CD4-positive, alpha-beta T cell treated with Interleukin-15 for 1 hour (primary cell): ENCODE results near the gene NCAM2.

ENCODE experiments used
- DNase-seq: peaks from one replicate; pipeline ENCODE4 v3.0.0-alpha.2; 2020

Gene NCAM2

DNA sequence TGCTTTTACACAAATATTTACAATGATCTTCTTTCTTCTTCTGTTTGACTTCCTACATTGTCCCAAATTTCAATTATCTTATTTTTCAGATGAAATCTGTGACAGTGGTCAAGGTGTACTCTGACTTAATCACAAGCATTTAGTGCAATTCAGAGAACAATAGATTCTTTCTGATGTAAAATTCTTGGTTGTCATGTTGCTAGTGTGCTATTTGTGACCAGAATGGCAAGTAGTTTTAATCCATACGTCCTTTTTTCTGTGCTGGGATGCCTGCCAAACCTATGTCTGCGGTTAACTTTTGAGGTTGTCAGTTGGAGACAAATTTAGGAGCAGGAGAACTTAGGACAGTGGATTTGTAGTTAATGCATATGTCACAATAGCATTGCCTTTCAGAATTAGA is 31.0 kb downstream of the NCAM2 start:
- no peak for DNase-seq

DNA sequence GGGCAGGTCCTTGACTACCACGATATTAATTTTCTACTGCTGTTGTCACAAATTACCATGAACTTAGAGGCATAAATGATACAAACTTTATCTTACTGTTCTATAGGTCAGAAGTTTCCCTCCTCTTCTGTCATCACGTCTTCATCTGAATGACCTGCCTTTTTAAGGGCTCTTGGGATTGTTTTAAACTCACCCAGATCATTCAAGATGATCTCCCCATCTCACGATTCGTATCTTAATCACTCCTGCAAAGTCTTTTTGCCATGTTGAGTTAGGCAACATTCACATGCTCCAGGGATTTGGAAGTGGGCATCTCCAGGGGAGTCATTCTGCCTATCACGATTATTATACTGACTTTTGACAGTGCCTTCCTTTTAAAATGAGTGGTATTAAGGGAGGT is 32.1 kb downstream of the NCAM2 start:
- DNase-seq, result no peak

DNA sequence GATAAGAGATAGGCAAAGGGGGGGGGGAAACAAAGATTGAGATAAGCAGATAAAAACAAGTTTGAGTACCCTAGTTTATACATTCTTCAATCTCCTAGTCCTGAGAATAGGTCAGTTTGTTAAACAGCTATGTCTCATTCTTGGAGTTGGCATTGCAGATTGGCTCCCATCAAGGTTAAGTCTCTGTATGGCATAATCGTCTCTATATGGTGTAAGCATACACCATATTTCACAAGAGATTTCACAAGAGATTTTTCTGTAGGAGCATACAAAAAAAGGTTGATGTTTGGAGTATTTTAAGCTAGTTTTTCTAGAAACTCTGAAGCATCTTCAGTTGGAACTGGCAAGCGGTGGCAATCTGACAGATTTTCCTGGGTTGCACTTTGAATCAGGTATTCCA is 35.8 kb downstream of the NCAM2 start:
- DNase-seq, result no peak

DNA sequence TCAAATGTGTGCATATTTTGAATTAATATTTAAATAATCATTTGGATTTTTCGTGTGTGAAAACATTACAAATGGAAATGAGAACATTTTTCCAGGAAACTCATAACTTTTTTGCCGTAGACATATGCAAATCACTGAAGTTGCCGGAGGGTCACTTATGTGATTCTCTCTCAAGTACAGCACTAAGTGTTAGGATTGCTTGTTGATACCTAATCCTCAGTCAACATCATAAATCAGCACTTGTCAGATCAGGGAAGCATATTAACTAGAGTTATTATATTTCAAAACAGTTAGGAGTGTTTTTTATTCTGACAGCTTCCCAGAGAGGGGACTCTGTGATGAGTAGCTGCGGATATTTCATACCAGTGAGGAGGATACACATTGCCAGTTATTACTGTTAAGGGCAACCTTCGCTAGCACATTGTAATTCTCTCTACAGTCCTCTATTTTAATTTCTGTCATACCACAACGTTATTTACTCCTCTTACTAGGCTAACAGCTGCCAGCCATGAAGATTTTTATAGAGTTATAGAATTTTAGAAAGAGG is 41.5 kb downstream of the NCAM2 start:
- DNase-seq, result no peak

DNA sequence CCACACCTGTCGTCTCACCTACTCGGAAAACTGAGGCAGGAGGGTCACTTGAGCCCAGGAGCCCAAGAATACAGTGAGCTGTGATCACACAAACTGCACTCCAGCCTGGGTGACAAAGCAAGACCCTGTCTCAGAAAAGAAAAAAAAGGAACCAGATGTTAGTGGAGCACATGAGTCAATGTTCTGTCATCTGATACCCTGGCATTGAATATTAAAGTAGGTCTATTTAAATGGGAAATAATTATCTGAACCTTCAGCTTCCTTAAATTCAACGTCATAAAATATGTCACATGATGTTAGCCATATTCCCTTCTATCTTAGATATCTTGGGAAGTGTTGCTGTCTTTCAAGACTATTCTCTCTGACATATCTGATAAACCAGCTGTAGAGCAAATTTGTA is 47.3 kb downstream of the NCAM2 start:
- no peak for DNase-seq

DNA sequence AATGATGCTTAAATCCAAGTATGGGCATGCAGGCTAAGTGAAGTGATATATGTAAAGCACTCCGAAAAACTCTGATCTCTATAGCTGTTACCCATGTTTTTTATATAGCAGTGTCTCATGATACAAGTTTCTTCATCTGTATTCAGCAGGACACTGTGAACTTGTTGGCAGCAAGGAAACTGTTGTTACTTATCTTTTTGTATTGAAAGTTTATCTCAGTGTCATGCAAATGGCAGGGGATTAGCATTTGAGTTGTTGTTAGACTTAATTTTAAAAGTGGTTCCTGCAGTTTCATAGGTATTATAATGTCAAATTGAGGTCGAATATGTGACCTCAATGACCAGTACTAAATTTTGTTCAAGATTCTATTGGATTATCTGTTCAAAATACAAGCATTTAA is 47.9 kb downstream of the NCAM2 start:
- DNase-seq, result no peak

DNA sequence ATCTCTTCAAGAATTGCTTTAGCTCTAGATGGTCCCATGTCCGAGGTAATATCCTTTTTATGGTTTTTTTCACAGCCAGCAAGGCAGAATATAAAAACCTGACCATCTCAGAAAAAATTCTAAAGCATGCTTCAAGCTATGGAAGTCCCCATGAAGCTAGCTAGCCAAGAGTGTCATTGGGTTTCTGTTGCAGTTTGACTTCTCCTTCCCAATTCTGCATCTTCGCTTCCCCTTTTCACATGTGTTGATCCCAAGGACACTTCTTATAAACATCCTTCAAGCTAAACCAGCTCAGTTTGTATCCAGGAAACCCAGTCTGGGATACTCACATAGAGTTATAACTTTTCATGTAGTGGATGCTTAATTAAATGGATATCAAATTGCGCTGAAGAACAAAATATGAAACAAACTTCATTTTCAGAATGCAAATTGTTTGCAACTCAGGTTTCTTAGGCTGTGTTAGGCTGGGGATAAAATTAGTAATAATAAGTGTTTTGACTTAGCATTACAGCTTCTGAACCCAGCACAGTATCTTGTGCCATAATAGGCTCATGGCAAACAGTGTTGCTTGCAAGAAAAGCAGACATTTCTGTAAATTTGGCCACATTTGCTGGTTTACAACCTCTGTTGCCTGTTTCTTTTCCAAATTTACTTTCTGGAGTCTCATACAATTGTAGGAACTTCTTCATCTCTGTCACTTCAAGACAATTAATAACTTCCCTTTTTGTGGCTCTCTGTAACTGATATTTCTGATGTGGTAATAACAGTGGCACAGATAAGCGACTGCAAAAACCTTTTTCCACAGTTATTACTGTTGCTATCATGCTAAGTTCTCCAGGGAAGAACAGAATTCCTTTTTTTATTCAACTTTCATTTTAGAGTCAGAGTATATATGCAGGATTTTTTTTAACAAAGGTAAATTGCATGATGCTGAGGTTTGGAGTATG is 53.2 kb downstream of the NCAM2 start:
- DNase-seq, result no peak

DNA sequence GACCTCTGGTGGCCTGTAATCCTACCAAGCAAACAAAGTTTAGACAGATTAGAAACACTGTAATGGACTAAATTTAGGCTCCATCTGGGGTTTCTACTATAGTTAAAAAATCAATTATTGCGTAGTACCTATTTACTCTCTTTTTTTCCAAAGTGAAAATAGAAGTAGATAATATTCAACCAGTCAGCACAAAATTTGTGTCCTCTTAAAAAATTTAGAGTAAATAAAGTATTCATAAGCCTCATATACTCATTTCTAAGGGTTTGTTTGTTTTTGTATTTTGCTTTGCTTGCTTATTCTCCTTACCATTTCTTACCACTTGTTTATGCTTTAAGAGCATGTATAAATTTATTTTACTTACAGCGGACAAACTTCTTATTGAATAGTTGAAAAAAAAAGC is 54.5 kb downstream of the NCAM2 start:
- DNase-seq, result no peak

DNA sequence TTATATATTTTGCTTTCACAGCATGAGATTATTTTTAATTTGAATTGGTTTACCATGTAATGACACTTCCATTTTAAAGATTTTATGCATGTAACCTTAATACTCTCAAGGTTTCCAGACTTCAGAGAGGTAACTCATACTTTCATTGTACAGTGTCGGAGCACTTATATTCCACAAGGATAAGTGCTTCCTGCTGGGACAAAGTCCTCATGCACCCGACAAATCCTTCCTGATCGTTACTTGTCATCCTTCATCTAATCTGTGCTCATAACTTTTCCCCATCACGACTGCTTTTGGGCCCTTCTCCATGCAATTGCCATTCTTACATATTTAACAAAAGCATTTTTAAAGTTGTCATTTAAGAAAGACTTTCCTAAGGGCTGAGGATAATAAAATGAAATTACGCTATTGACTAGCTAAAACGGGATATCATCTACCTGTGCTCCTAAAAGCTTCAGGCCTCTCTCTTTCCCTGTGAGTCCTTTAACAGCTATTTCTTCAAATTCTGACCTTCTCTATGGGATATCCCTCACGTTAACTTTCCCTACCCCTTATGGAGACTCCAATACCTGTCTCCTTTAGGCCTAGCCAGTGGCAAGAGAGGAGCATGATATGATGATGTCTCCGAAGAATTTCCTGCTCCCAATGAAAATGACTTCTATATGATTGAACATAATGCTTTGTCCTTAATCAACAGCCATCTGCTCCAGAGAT is 59.3 kb downstream of the NCAM2 start:
- DNase-seq, result no peak

DNA sequence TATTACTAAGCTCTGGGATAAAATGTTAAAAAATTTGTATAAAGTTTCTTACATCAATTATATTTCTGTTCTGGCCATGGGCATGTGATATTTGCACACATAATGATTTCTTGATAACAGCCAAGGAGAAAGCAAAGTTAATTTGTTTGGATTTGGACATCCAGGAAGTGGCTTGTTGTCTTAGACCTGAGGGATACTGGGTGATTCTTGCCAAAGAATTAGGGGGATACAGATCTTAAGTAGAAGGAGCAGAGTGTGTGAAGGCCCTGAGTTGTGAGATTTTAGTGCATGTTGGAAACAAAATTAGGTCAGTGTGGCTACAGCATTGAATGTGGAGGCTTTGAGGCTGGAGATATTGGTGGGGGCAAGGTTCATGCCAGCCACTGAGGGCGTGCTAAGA is 65.6 kb downstream of the NCAM2 start:
- no peak for DNase-seq

DNA sequence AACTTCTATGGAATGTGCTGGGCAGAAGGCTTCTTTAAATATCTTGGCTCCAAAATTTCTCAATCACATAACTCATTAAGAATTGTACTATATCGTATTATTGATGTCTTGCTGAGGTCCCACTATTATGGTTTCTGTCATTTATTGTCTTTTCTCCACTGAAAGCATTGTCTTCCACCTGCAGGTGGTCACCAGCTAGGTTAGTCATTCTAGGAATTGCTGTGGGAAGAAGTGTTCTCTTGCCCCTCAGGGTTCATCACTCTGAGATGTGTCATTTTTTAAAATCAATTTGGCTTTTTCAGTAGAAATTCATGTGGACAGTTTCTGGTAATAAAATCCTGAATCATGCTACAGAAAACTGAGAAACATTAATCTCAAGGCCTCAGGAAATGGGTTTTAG is 66.1 kb downstream of the NCAM2 start:
- no peak for DNase-seq

DNA sequence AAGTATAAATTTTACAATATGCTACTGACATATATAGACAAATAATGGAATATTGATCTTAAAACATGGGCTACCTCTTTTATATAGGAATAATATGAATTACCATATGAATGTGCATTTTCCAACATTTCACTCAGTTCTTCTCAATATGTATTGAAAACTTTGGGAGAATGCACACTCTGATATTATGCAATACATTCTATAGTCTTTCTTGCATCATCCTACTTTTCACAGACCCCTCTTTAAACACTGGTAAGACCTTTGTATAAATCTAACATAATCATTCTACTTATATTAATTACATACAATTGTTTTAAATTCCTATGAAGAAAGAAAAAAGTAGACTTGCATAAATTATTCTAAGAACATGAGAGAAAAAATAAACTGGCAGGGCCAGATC is 69.2 kb downstream of the NCAM2 start:
- DNase-seq, result no peak

DNA sequence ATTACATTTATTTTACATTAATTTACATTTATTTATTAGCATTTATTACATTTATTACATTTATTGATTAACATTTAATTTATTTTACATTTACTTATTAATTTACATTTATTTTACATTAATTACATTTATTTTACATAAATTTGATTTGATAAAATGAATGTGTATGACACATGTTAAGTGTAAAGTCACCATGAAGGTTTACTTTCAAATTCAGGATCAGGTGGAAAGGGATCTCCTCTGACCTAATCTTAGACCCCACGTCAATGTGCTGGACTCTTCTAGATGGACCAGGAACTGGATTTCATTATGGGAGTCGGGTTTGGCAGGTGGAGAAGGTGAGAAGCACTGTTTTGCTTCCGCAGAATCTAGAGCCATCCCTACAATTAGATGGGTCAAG is 76.1 kb downstream of the NCAM2 start:
- DNase-seq, result no peak

DNA sequence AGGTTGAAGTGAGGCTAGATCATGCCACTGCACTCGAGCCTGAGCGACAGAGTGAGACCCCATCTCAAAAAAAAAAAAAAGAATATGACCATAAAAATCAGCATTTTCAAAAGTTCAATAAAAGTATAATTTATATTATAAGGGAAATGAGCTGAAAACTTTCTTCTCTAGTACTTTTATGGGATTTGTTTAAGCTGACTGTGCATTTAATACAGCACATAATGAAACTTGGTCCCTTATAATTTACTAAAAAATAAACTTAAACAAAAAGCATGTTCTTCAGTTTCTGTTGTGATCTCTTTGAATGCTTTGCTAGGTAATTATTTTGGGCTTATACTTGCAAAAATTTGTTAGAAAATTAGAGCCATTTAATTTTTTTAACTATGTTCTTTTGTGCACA is 77.8 kb downstream of the NCAM2 start:
- DNase-seq, result no peak

DNA sequence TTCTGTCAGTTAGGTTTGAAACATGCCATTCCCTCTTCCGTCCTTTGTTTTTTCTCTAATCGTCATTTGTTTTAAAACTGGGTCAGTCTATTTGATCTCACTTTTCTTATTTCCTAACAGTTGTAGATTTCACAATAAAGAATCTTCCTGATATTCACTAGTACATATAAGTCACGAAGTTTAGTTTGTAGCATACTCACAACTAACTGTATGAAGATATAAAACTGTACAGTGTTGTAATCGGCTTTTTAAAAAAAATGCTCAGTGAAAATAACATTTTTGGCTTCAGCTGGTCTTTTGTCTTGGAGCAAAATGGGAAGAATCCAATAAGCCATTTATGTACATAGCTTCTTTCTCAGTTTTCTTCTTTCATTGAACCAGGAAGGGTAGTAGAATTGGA is 78.3 kb downstream of the NCAM2 start:
- DNase-seq, result no peak

DNA sequence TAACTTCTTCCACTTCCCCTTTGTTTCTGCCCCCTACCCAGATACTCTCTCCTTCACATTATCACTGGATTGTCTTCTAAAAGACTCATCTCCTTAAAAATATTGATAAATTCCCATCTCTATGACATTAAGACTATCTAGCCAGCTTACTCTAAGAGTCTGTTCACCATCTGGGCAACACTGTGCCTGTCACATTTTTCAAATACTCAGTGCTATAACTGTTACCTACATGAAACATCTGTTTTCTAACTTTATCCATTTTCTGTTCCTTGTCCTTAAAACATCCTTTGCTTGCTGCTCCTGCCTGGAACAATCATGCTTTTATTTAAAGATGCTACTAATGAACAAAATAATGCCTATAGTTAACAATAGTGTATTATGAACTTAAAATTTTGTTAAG is 81.4 kb downstream of the NCAM2 start:
- DNase-seq, result no peak

DNA sequence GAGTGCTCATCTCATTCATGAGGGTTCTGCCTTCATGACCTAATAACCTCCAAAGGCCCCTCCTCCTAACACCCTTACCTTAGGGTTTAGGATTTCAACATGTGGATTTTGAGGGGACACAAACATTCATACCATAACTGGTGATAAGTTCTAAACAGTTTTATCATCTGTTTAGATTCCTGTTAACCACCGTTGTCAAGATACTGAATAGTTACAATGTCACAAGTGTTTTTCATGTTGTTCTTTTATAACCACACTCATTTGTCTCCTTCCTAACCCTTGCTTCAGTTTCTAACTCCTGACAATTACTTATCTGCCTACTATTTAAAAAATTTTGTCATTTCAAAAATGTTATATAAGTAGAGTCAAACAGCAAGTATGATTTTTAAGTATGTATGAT is 86.0 kb downstream of the NCAM2 start:
- DNase-seq, result no peak

DNA sequence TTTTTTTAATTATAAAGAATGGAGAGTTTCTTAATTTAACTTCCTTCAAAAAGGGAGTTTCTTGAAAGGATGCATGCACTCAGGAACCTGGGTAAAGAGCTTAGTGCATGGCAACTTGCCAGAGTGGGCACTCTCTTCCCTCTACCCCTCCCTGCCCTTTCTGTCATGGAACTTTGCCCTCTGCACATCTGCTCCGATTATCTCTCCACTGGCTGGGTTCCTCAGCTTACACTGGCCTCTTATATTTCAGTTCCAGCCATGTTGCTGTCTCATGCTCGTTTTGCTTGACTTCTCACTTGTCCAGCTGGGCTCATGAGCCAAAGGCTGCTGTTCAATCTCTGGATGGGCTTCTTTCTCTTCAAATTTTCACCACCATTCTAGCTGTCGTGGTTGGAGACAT is 87.0 kb downstream of the NCAM2 start:
- DNase-seq, result no peak

DNA sequence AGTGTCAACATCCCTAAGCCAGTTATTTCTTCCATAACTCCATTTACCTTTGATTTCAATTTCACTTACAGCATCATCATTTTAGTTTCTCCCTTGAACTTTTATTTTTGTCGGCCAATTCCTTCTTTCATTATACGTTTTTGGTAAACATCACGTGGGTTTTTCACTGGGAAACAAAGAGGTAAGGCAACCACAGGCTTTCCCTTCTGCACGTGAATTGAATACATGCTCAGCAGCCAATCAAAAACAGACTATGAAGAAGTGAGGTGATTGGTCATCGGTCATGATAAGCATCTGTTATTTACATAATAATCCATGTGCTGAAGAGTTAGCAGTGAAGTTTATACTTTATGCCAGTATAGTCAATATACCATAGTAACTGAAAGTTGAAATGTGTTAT is 98.7 kb downstream of the NCAM2 start:
- DNase-seq, result no peak

DNA sequence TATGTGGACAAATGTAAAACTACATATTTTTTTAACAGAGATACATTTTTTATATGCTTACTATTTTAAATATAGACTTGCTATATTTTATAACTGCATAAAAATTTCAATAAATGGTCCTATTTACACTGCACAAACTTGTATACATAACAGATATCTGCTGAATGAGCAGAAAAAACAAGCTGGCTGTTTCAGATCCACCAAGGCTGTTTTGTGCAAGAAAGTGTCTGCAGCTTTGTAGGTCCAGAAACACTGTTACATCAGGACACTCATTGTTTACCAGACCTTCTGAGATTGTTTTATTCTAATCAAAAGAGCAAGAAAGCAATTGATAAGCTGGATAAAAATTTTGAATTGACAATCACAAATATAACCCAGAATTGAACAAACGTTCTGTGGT is 99.3 kb downstream of the NCAM2 start:
- no peak for DNase-seq

DNA sequence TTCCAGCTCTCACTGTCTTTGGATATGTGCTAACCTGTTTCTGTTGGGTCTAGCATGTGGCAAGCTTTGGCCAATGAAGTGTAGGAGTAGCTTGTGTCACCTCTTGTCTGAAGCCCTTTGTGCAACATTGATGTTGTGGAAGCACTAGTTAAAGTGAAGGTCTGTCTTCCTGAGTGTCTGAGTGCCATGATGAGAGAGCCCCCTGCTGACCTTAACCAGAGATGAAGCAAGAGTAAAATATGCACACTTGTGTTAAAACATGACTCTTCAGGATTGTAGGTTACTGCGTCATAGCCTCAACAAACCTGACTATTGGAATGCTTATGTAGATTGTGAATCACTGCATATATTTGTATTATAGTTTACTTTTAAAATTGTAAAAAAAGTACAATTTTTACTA is 103.7 kb downstream of the NCAM2 start:
- no peak for DNase-seq

DNA sequence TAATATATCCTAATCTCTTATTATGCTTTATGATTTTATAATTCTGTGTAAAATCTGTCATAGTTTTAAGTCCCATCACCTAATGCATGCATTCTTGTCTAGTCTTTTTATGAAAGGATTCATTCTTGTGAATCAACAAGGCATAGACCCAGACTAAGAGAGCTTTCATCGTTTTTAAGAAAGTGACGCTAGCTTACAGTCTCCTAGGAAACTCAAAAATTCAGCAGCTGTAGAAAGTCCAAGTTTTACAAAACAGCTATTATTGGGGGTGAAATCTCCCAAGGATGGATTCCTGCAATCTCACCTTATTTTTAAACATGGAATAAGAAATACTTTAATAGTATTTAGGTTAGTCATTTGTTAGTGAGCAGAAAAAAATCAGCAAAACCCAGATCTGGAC is 104.7 kb downstream of the NCAM2 start:
- no peak for DNase-seq

DNA sequence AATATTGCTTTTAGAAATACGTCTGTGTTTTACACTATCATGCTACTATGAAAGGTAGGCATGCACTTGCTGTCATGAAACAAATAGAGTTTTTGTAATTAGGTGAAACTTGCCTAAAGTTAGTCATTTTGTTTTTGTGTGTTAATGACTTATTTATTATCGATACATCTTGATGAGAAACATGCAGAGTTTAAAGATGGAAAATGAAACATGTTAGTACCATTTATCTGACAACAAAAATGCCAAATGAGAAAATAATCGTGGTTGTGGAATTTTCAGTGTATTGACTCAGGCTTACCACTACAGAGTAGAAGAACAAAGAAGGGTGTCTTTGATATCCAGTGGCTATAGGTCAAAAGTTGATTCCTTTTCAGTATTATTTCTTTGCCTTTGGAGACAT is 105.5 kb downstream of the NCAM2 start:
- DNase-seq, result no peak

DNA sequence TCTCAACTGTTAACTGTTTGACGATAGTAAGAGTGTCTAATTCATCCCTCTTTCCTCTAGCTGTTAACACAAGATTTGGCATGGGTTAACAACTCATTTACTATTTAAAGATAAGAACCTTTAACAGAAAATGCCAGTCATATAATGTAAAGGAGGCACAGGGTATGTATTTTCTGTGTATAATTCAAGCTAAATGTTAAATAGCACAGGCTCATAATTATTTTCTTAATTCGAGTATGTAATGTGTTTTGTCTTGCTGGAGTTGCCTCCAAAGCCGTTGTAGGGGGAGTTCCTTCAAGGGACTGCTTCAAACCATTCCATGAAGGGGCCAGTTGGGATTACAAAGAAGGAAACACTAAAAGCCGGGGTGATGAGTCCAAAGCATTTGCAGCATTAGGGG is 111.5 kb downstream of the NCAM2 start:
- DNase-seq, result no peak
